K562 (cell line): ENCODE results near the gene PHETA1. TPM values are rescaled to one million over a fixed set of nuclear protein-coding genes. Genes with fewer than 3 reads are reported as not detected.

Experiments
- HDGF ChIP-seq: fragments of 450-650 bp; IDR thresholded peaks from 2 replicates; pipeline ENCODE4 v1.6.1; 2016
- HLTF ChIP-seq: fragments of 450-650 bp; IDR thresholded peaks from 2 replicates; pipeline ENCODE4 v1.6.1; 2016
- HOXB6 ChIP-seq: fragments of 250-450 bp; sonication (Bioruptor Pico); IDR thresholded peaks from 2 replicates; pipeline ENCODE4 v1.5.1; 2022; ENCODE audit warnings: mild to moderate bottlenecking, borderline replicate concordance
- MGA ChIP-seq: fragments of 450-650 bp; IDR thresholded peaks from 2 replicates; pipeline ENCODE4 v1.6.1; 2016; ENCODE audit warnings: mild to moderate bottlenecking, moderate library complexity
- MLLT1 ChIP-seq, 2 experiments: fragments of 450-650 bp; IDR thresholded peaks; 2 replicates each; pipeline ENCODE4 v1.6.1; 2016
- NR1H2 ChIP-seq: sonication (generic); formaldehyde crosslinking; IDR thresholded peaks from 2 replicates; pipeline ENCODE4 v1.4.0; 2020; ENCODE audit warnings: mild to moderate bottlenecking, missing genetic modification reagents
- OTX1 ChIP-seq: fragments of 450-650 bp; formaldehyde crosslinking; IDR thresholded peaks from 2 replicates; pipeline ENCODE4 v1.4.0; 2022; ENCODE audit warnings: mild to moderate bottlenecking
- PHF8 ChIP-seq: fragments of 200-600 bp; sonication (generic); IDR thresholded peaks from 2 replicates; pipeline ENCODE4 v1.6.1; 2012; ENCODE audit warnings: mixed run types, mild to moderate bottlenecking, inconsistent platforms, low read length, moderate library complexity, borderline replicate concordance
- TARDBP ChIP-seq: fragments of 450-650 bp; IDR thresholded peaks from 2 replicates; pipeline ENCODE4 v1.6.1; 2016
- TBL1XR1 ChIP-seq, 2 experiments: IDR thresholded peaks; 2 replicates each; pipeline ENCODE4 v1.6.1; 2012; ENCODE audit warnings: improper control_type of control experiment in 2 of 2, low read length in 2 of 2, mild to moderate bottlenecking in 1 of 2
- TSC22D4 ChIP-seq: fragments of 450-650 bp; IDR thresholded peaks from 2 replicates; pipeline ENCODE4 v1.6.1; 2016; ENCODE audit warnings: missing genetic modification characterization, missing biosample characterization, control low read depth
- ZEB2 ChIP-seq: fragments of 450-650 bp; IDR thresholded peaks from 2 replicates; pipeline ENCODE4 v1.6.1; 2016
- ZFX ChIP-seq: sonication (generic); formaldehyde crosslinking; IDR thresholded peaks from 2 replicates; pipeline ENCODE4 v1.8.0; 2022; ENCODE audit warnings: mild to moderate bottlenecking, missing genetic modification reagents, moderate library complexity
- ZKSCAN8 ChIP-seq: fragments of 200-800 bp; sonication (Bioruptor generic); IDR thresholded peaks from 2 replicates; pipeline ENCODE4 v1.6.1; 2016; ENCODE audit warnings: missing genetic modification characterization, missing compliant biosample characterization
- ZNF121 ChIP-seq: sonication (generic); formaldehyde crosslinking; conservative IDR thresholded peaks from 2 replicates; pipeline ENCODE4 v1.8.0; 2022; ENCODE audit warnings: missing genetic modification reagents
- ZNF316 ChIP-seq: fragments of 450-650 bp; IDR thresholded peaks from 2 replicates; pipeline ENCODE4 v1.6.1; 2016
- ZNF408 ChIP-seq: fragments of 250-450 bp; sonication (Bioruptor Pico); IDR thresholded peaks from 2 replicates; pipeline ENCODE4 v1.4.0; 2020; ENCODE audit warnings: low read depth, mild to moderate bottlenecking, moderate library complexity
- ZNF696 ChIP-seq: fragments of 250-450 bp; sonication (Bioruptor Pico); conservative IDR thresholded peaks from 2 replicates; pipeline ENCODE4 v1.4.0; 2020; ENCODE audit warnings: mild to moderate bottlenecking, moderate library complexity
- ZSCAN29 ChIP-seq: fragments of 450-650 bp; IDR thresholded peaks from 2 replicates; pipeline ENCODE4 v1.6.1; 2017
- polyA plus RNA-seq, 8 experiments: library from polyadenylated mRNA; depleted of rRNA in 4 of 8; stranded (reverse) in 5 of 8; unstranded in 3 of 8; fragments of >200 nt; fragmentation: Nextera tagmentation in 2 of 8; fragmentation: Illumina TruSeq in 1 of 8; extraction: Ambion mirVana in 2 of 8; extraction: Trizol in 1 of 8; gene quantifications; 2 replicates each; pipeline versions ENCODE4 v1.2.1 to v1.2.3, GENCODE V29; 2011 to 2014; ENCODE audit warnings: inconsistent platforms in 1 of 8, missing spikeins in 1 of 8
- total RNA-seq, 7 experiments: library from RNA; depleted of rRNA in 6 of 7; stranded (reverse); fragments of >200 nt in 6 of 7; fragmentation: Illumina TruSeq in 2 of 7; extraction: Trizol in 2 of 7; gene quantifications; 2 replicates each; pipeline versions ENCODE4 v1.2.1 to v1.2.3, GENCODE V29; 2011 to 2021; ENCODE audit warnings: low replicate concordance in 1 of 7

The PHETA1 gene
- total and polyA plus RNA-seq, 9 of the 15 experiments (the other 6 are each of a cell fraction or from before 2014, with no cell fraction given), result 0.03 to 12.4 (median 3.0) TPM

- no peak for TF ChIP-seq MGA
- peak; percentile 58; the same call in 1 of the 2 replicates for TF ChIP-seq ZKSCAN8 (CRISPR knock-in tag)
- no peak for TF ChIP-seq OTX1 (CRISPR knock-in tag)
- no peak for TF ChIP-seq TBL1XR1 (IDR thresholded peaks at IDR 0.05; ENCODE audit: low read length in 2 of 2)
- TF ChIP-seq ZFX (CRISPR knock-in tag), result no peak
- no peak for TF ChIP-seq PHF8
- TF ChIP-seq HOXB6 (CRISPR knock-in tag), result no peak
- TF ChIP-seq HDGF, result no peak
- TF ChIP-seq ZNF408, result no peak
- no peak for TF ChIP-seq ZSCAN29
- no peak for TF ChIP-seq ZNF316
- TF ChIP-seq NR1H2 (CRISPR knock-in tag), result no peak
- no peak for TF ChIP-seq ZNF696 (CRISPR knock-in tag)
- no peak for TF ChIP-seq TSC22D4 (tag)
- TF ChIP-seq ZNF121 (CRISPR knock-in tag), result peak; percentile 92
- TF ChIP-seq TARDBP, result no peak
- no peak for TF ChIP-seq MLLT1 (IDR thresholded peaks at IDR 0.05)
- no peak for TF ChIP-seq ZEB2
- no peak for TF ChIP-seq HLTF
Observed at GRCh38 chr12:111410431-111411184, 41.7 kb upstream of the PHETA1 start (continued).
